Esophagus squamous epithelium (tissue), 5 donors: ENCODE data around the gene ANKUB1. TPM values are rescaled to one million over a fixed set of nuclear protein-coding genes. Genes with fewer than 3 reads are reported as not detected.
A peak's percentile ranks its signal among the peaks of the same experiment; 100 is the strongest.

Source experiments
- DNase-seq: peaks from one replicate; lab custom pipeline; 2025; lab: John Stamatoyannopoulos, UW
- H3K27ac ChIP-seq, 4 donors: fragments of 200-600 bp; sonication (generic); one replicate each; pipeline ENCODE4 v1.5.1; 2016 to 2019; ENCODE audit warnings: mild to moderate bottlenecking in 1 of 4
- H3K27me3 ChIP-seq, 4 donors: fragments of 200-600 bp; sonication (generic); 1 replicate in 3 of 4; 2 replicates in 1 of 4; pipeline versions ENCODE4 v1.5.1 to v1.6.0; 2017 to 2021; ENCODE audit warnings: antibody characterized with exemption in 1 of 4
- H3K36me3 ChIP-seq, 3 donors: fragments of 200-600 bp; sonication (generic); one replicate each; pipeline ENCODE4 v1.5.1; 2016 to 2019
- H3K4me1 ChIP-seq, 3 donors: fragments of 200-600 bp; sonication (generic); one replicate each; pipeline ENCODE4 v1.5.1; 2017 to 2019
- H3K4me3 ChIP-seq, 4 donors: fragments of 200-600 bp; sonication (generic); 1 replicate in 3 of 4; 2 replicates in 1 of 4; pipeline ENCODE4 v1.5.1; 2016 to 2019; ENCODE audit warnings: mild to moderate bottlenecking in 2 of 4, moderate library complexity in 1 of 4
- H3K9me3 ChIP-seq, 3 donors: fragments of 200-600 bp; sonication (generic); one replicate each; pipeline ENCODE4 v1.5.1; 2016 to 2019
- POLR2A ChIP-seq, 4 donors: fragments of 450-650 bp; IDR thresholded peaks; one replicate each; pipeline ENCODE4 v1.6.1; 2017; ENCODE audit warnings: antibody characterized with exemption in 4 of 4, mild to moderate bottlenecking in 4 of 4, moderate library complexity in 3 of 4
- WGBS, 2 donors: methylation state at CpG; one replicate each; pipeline ENCODE4 v1.1.5; 2018; 5-methylcytosine and 5-hydroxymethylcytosine counted together
- intact Hi-C: fragments of 100-400 bp; cut with DNase I; formaldehyde crosslinking; loops from one replicate; pipeline ENCODE4 v1.15.0; 2022
- total RNA-seq, 4 donors: library from RNA; depleted of rRNA; stranded (reverse); fragments of >200 nt; gene quantifications; one replicate each; pipeline ENCODE4 v1.1.0, GENCODE V29; 2016
- TF ChIP-seq, protein P1 (sequence below), 6 experiments: fragments of 450-650 bp in 4 of 6; fragments of 200-600 bp in 2 of 6; sonication (generic) in 2 of 6; IDR thresholded peaks; one replicate each; pipeline ENCODE4 v1.5.1; 2016 to 2019; ENCODE audit warnings: antibody characterized with exemption in 6 of 6, mild to moderate bottlenecking in 4 of 6, moderate library complexity in 4 of 6
- donor health status: DM: yes; HTN: yes; CAD: no.

ANKUB1 gene
- total RNA-seq, 4 donors from 2014 or later = not detected

DNA sequence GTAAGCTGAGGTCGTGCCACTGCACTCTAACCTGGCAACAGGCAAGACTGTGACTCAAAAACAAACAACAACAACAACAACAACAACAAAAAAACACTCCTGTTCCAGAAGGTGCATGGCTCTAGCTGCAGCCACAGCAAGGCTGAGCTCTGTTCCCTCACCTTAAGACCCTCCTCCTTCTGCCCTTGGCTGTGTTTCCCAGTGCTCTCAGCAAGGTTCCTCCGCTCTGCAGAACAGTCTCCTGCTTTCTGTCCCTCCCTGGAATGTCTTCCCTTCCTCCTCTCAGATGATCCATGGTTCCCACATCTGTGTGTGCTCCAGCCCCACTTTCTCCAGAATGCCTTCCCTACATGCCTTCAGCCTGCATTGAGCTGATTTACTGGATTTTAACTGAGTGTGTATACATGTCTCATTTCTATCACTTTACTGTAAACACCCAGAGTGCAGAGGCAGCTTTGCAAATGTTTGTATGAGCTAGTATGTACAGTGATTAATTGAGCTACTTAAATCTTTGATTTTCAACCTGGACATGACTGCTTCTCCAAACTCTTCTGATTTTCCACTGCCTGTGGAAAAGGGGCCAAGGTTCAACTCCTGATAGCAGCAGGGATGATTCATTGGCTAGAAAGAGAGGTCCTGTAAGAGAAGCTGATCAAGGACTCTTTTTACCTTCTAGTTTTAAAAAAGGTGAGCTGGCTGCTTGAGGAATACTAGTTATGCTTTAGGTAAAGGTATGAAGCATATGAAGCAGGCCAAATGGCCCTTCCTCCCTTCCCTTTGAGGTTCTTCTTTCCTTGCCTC is 14.7 kb downstream of the ANKUB1 start:
- Histone ChIP-seq H3K4me1 (no peaks in the 10 kb centered on the region), H3K4me3 (no peak overlapping the region), H3K9me3 (no peaks in the 10 kb centered on the region), H3K27me3 (no peaks in the 10 kb centered on the region), H3K27ac (no peak overlapping the region), H3K36me3 (no peaks in the 10 kb centered on the region)
- DNase-seq = no peak
- TF ChIP-seq POLR2A (IDR thresholded peaks at IDR 0.05) = no peak
- TF ChIP-seq, protein P1, sequence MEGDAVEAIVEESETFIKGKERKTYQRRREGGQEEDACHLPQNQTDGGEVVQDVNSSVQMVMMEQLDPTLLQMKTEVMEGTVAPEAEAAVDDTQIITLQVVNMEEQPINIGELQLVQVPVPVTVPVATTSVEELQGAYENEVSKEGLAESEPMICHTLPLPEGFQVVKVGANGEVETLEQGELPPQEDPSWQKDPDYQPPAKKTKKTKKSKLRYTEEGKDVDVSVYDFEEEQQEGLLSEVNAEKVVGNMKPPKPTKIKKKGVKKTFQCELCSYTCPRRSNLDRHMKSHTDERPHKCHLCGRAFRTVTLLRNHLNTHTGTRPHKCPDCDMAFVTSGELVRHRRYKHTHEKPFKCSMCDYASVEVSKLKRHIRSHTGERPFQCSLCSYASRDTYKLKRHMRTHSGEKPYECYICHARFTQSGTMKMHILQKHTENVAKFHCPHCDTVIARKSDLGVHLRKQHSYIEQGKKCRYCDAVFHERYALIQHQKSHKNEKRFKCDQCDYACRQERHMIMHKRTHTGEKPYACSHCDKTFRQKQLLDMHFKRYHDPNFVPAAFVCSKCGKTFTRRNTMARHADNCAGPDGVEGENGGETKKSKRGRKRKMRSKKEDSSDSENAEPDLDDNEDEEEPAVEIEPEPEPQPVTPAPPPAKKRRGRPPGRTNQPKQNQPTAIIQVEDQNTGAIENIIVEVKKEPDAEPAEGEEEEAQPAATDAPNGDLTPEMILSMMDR (IDR thresholded peaks at IDR 0.05) = no peak
- intact Hi-C loops = loop anchor here (10.0 kb wide), 1 partner anchor 283 kb away; no protein-coding TSS in a partner anchor
- 79 to 86% methylated on average over 2 of the region's 2 CpGs for WGBS, 2 donors

DNA sequence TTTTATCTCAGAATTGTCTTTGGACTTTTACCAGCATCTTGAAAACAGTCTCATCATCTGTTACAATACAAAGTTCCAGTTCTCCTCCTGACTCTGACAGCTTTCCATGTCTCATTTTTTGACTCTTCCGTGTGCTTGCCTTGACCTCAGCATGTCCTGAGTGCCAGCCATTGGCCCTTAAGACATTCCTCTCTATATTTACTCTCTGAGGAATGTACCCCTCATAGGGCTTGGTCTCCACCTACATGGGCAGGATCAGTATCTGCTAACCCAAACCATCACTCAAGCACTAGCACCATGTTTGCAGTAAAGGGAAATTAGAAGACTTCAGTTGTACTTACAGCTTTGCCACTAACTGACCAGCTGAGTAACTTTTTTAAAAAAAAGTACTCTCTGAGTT is 16.2 kb downstream of the ANKUB1 start:
- H3K4me3 ChIP-seq = no peak overlapping the region
- TF ChIP-seq, protein P1 (IDR thresholded peaks at IDR 0.05) = no peak
- TF ChIP-seq POLR2A (IDR thresholded peaks at IDR 0.05) = no peak
- no peaks in the 10 kb centered on the region for H3K9me3 ChIP-seq
- no peak for DNase-seq
- intact Hi-C loops = loop anchor here (10.0 kb wide), 1 partner anchor 281 kb away; no protein-coding TSS in a partner anchor
- H3K27me3 ChIP-seq = no peaks in the 10 kb centered on the region
- no peaks in the 10 kb centered on the region for H3K4me1 ChIP-seq
- no peaks in the 10 kb centered on the region for H3K36me3 ChIP-seq
- H3K27ac ChIP-seq = no peak overlapping the region
- 79 to 82% methylated on average over 1 of the region's 1 CpG for WGBS, 2 donors

DNA sequence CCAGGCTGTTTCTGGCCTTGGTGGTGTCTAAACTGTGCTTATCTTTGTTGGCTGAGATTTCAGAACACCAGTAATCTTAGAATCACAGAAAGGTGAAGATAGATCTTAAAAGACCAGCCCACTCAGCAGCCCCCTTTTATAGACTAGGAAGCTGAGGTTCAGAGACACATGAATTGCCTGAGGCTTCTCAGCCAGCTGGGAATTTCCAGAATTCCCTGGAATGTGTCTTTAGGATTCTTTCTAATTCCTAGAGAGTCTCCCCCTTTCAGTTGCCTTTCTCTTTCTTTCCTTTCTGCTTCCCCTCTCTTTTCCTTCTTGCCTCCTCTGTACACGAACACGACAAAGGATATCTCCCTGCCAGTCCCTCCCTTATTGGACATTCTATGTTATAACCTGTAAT is 19.5 kb downstream of the ANKUB1 start:
- TF ChIP-seq POLR2A (IDR thresholded peaks at IDR 0.05) = no peak
- TF ChIP-seq, protein P1 (IDR thresholded peaks at IDR 0.05) = no peak
- Histone ChIP-seq H3K36me3 (no peaks in the 10 kb centered on the region), H3K27me3 (peaks cover 0 to under 1% (median 0%) of the 10 kb centered on the region in 4 donors), H3K9me3 (no peaks in the 10 kb centered on the region), H3K4me3 (no peak overlapping the region), H3K4me1 (no peaks in the 10 kb centered on the region), H3K27ac (no peak overlapping the region)
- 77 to 89% methylated on average over 2 of the region's 2 CpGs for WGBS, 2 donors
- intact Hi-C loops = loop anchor here (10.0 kb wide), 1 partner anchor 278 kb away; no protein-coding TSS in a partner anchor
- no peak for DNase-seq

DNA sequence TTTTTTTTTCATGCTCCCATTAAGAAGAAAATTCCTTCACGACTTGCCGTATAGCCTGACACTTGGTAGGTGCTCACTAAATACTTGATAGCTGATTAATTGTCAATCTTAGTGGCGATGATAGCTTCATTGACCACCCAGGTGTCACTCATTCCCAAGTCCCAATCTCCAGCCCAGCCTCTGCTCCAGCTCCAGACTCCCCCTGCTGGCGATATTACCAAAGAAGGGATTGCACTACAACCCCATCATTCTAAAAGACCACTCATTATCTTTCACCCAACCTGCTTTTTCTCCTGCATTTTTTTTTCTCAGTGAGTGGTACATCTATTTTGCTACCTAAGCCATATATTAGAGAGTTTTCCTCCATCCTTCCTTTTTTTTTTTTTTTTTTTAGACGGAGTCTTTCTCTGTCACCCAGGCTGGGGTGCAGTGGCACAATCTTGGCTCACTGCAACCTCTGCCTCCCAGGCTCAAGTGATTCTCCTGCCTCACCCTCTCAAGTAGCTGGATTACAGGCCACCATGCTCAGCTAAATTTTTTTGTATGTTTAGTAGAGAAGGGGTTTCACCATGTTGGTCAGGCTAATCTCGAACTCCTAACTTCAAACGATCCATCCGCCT is 20.6 kb downstream of the ANKUB1 start:
- Histone ChIP-seq H3K27me3 (peaks cover 0 to 12% (median 0%) of the 10 kb centered on the region in 4 donors), H3K9me3 (no peaks in the 10 kb centered on the region), H3K4me3 (no peak overlapping the region), H3K27ac (no peak overlapping the region), H3K36me3 (no peaks in the 10 kb centered on the region), H3K4me1 (no peaks in the 10 kb centered on the region)
- 55 to 64% methylated on average over 8 of the region's 8 CpGs for WGBS, 2 donors
- TF ChIP-seq, protein P1 (IDR thresholded peaks at IDR 0.05) = peak; percentile 26 to 76 (median 56)
- TF ChIP-seq POLR2A (IDR thresholded peaks at IDR 0.05) = no peak
- intact Hi-C loops = loop anchor here (10.0 kb wide), 1 partner anchor 277 kb away; no protein-coding TSS in a partner anchor
- no peak for DNase-seq

DNA sequence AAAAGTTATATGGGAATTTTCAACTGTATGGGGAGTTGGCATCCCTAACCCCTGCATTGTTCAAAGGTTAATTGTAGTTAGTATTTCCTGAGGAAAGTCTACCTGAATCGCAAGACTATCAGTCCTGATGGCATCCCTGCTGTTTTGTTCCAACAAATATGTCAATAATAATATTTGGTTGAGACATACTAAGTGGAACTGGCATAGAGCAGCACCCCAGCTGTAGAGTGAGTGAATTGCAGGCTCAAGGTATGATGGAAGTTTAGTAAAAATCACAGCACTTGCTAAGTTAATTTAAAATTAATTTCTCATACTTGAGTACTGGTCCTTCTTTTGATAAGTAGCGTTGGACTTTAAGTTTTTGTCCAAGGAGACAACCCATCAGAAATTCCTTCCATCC is 22.1 kb downstream of the ANKUB1 start:
- intact Hi-C loops = loop anchor here (10.0 kb wide), 1 partner anchor 275 kb away; no protein-coding TSS in a partner anchor
- DNase-seq = no peak
- H3K9me3 ChIP-seq = no peaks in the 10 kb centered on the region
- H3K27ac ChIP-seq = no peak overlapping the region
- TF ChIP-seq, protein P1 (IDR thresholded peaks at IDR 0.05) = peak in 2 of 6 experiments; percentile 10 to 21
- TF ChIP-seq POLR2A (IDR thresholded peaks at IDR 0.05) = no peak
- no peaks in the 10 kb centered on the region for H3K4me1 ChIP-seq
- WGBS, 2 donors = 78 to 90% methylated on average over 2 of the region's 2 CpGs
- no peaks in the 10 kb centered on the region for H3K36me3 ChIP-seq
- H3K4me3 ChIP-seq = no peak overlapping the region
- peaks cover 0 to 22% (median 0%) of the 10 kb centered on the region in 4 donors for H3K27me3 ChIP-seq
